ENCODE measurements around the gene SYCP2.

SYCP2 gene

GRCh38 chr20:59976156-59976782, 42.8 kb upstream of the SYCP2 start:
- H3K27ac ChIP-seq (ENCODE audit: low read length): no peak overlapping the region

DNA sequence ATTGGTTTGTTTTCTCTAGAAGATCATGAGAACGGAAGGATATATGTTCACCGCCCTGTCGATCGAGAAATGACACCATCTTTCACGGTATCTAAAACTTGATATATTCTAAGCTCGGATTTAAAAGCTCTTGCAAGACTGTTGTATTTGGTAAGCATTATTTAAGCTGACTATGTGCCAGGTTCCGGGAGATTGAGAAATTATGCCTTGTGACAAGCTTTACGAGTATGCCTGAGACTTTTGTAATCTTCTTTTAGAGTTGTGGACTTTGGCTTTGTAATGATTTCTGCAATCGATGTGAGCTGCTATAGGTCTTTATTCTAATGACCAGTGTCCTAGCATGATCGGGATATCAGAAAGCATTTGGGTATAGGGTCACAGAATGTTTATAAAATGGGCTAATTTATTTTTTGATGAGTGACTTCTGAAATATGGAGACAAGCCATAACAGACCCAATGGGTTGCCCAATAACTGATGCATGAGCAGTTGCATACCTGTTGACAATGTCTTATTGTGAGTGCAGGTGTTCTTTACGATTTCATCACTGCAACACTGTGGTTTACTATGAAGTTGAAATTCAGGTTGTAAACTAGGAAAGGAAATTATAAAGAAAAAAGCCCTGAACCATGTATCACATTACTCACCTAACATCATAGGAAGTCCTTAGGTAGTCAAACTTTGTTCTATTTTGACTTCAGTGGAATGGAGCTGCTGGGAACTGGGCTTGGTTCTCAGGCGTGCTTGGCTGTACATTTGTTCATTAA, 38.8 kb upstream of the SYCP2 start:
- no peak overlapping the region for H3K27ac ChIP-seq (ENCODE audit: low read length)
- H3K9me3 ChIP-seq (ENCODE audit: insufficient read depth, low read length): no peaks in the 10 kb centered on the region
- no peak overlapping the region for H3K9ac ChIP-seq (ENCODE audit: low read length)
- no peaks in the 10 kb centered on the region for H3K4me1 ChIP-seq (ENCODE audit: low read length)
- H3K27me3 ChIP-seq (ENCODE audit: low read depth, low read length): no peaks in the 10 kb centered on the region
- H3K4me3 ChIP-seq (ENCODE audit: low read length): no peak overlapping the region
- no peak overlapping the region for H3K4me2 ChIP-seq (ENCODE audit: low read length)
- no peaks in the 10 kb centered on the region for H3K36me3 ChIP-seq (replicated peaks; ENCODE audit: low read depth, low read length)
- TF ChIP-seq EZH2phosphoT487 (IDR thresholded peaks at IDR 0.05; ENCODE audit: low read depth) (no peak), CTCF (IDR thresholded peaks at IDR 0.05; ENCODE audit: low read depth, low read length) (no peak)
- no peak overlapping the region for H2AFZ ChIP-seq (ENCODE audit: low read depth, low read length)
- no peaks in the 10 kb centered on the region for H3K79me2 ChIP-seq (ENCODE audit: low read length)
- H4K20me1 ChIP-seq (ENCODE audit: insufficient read depth, low read length): no peaks in the 10 kb centered on the region

More at GRCh38 chr20:59976156-59976782, 42.8 kb upstream of the SYCP2 start:
- no peak overlapping the region for H2AFZ ChIP-seq (ENCODE audit: low read depth, low read length)
- no peak overlapping the region for H3K4me3 ChIP-seq (ENCODE audit: low read length)
- H3K79me2 ChIP-seq (ENCODE audit: low read length): no peaks in the 10 kb centered on the region
- H3K27me3 ChIP-seq (ENCODE audit: low read depth, low read length): no peaks in the 10 kb centered on the region
- no peaks in the 10 kb centered on the region for H4K20me1 ChIP-seq (ENCODE audit: insufficient read depth, low read length)
- H3K9me3 ChIP-seq (ENCODE audit: insufficient read depth, low read length): no peaks in the 10 kb centered on the region
- no peaks in the 10 kb centered on the region for H3K36me3 ChIP-seq (replicated peaks; ENCODE audit: low read depth, low read length)
- no peak overlapping the region for H3K4me2 ChIP-seq (ENCODE audit: low read length)
- H3K4me1 ChIP-seq (ENCODE audit: low read length): no peaks in the 10 kb centered on the region
- no peak for TF ChIP-seq EZH2phosphoT487 (IDR thresholded peaks at IDR 0.05; ENCODE audit: low read depth)
- TF ChIP-seq CTCF (IDR thresholded peaks at IDR 0.05; ENCODE audit: low read depth, low read length): no peak
- H3K9ac ChIP-seq (ENCODE audit: low read length): no peak overlapping the region

DNA sequence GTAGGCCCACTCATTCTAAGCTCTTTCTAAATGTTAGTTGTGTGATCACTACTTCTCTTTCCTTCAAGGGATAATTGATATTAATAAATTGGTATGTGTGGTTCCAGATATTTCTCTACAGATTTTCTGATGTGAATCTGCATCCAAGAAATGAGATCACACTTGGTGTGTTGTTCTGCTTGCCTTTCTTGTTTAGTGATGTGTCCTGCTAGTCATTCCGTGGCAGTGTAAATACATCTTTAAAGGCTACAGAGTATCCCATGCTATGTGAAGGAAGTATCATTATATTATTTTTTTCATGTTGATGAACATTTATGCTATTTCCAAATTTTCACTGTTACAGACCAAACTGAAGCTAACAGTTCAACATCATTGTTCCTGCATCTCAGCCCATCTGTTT, 38.0 kb upstream of the SYCP2 start:
- no peaks in the 10 kb centered on the region for H3K4me1 ChIP-seq (ENCODE audit: low read length)

More for the DNA sequence above, 38.0 kb upstream of the SYCP2 start:
- H3K27me3 ChIP-seq (ENCODE audit: low read depth, low read length): no peaks in the 10 kb centered on the region
- no peak overlapping the region for H3K4me2 ChIP-seq (ENCODE audit: low read length)
- no peaks in the 10 kb centered on the region for H3K9me3 ChIP-seq (ENCODE audit: insufficient read depth, low read length)
- no peak for TF ChIP-seq EZH2phosphoT487 (IDR thresholded peaks at IDR 0.05; ENCODE audit: low read depth)
- no peak for TF ChIP-seq CTCF (IDR thresholded peaks at IDR 0.05; ENCODE audit: low read depth, low read length)
- H3K4me3 ChIP-seq (ENCODE audit: low read length): no peak overlapping the region
- no peak overlapping the region for H2AFZ ChIP-seq (ENCODE audit: low read depth, low read length)
- H3K36me3 ChIP-seq (replicated peaks; ENCODE audit: low read depth, low read length): no peaks in the 10 kb centered on the region
- no peak overlapping the region for H3K9ac ChIP-seq (ENCODE audit: low read length)
- no peaks in the 10 kb centered on the region for H4K20me1 ChIP-seq (ENCODE audit: insufficient read depth, low read length)
- no peaks in the 10 kb centered on the region for H3K79me2 ChIP-seq (ENCODE audit: low read length)
- H3K27ac ChIP-seq (ENCODE audit: low read length): no peak overlapping the region
